ENCODE measurements around the gene ARHGAP25. TPM values are rescaled to one million over a fixed set of nuclear protein-coding genes. Genes with fewer than 3 reads are reported as not detected.
A peak's percentile ranks its signal among the peaks of the same experiment; 100 is the strongest.

ARHGAP25 gene
- total RNA-seq, 1 donor from 2014 or later: 0.43 TPM

DNA sequence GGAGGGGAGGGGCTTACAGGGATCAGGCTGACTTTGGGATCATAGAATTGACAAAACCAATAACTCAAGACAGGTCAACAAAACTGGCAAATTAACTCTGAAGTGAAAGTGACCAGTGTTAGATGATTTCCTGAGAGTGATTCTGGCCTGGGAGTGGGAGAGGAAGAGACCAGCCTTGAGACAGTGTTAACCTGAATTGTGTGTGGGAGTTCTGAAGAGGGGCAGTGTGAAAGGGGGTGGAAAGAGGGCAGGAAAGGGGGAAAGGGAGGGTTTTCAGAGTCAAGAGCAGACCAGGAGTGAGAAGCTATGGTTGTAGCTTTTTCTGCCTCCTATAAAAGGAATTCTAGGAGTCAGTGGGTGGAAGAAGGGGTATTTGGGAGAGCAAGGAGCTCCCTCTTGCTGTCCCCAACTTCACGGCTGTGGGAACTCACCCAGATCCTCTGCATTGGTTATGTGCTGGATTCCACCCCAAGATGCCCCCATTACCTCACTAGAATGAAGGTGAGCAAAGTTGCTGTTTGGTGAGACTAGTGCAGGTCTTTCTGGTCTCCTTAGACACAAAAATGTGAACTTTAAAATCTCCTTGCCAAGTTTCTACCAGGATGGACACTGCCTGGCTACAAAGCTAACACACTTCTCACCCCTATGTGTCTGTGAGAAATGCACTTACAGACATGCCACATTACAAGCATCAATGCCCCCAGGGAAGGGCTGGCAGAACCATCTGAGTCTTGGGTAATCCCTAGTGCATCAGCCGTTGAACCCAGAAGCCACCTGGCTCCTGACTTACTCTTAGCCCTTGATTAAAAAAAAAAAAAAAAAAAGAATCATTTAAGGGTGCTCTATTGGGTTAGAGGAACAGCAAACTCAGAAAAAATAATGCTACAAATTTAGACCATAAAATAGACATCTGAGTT lies 75.0 kb downstream of the ARHGAP25 start:
- peaks cover 5% of the 10 kb centered on the region for H3K27me3 Mint-ChIP-seq (ENCODE audit: unreplicated experiment)
- no peaks in the 10 kb centered on the region for H3K9me3 Mint-ChIP-seq (ENCODE audit: unreplicated experiment)
- DNase-seq (ENCODE audit: extremely low spot score, unreplicated experiment): no peak
- H3K4me1 Mint-ChIP-seq (ENCODE audit: unreplicated experiment): peaks cover 63% of the 10 kb centered on the region
- H3K27ac Mint-ChIP-seq (ENCODE audit: unreplicated experiment): no peak overlapping the region
- H3K36me3 Mint-ChIP-seq (ENCODE audit: unreplicated experiment): no peaks in the 10 kb centered on the region
- TF ChIP-seq, protein P1, sequence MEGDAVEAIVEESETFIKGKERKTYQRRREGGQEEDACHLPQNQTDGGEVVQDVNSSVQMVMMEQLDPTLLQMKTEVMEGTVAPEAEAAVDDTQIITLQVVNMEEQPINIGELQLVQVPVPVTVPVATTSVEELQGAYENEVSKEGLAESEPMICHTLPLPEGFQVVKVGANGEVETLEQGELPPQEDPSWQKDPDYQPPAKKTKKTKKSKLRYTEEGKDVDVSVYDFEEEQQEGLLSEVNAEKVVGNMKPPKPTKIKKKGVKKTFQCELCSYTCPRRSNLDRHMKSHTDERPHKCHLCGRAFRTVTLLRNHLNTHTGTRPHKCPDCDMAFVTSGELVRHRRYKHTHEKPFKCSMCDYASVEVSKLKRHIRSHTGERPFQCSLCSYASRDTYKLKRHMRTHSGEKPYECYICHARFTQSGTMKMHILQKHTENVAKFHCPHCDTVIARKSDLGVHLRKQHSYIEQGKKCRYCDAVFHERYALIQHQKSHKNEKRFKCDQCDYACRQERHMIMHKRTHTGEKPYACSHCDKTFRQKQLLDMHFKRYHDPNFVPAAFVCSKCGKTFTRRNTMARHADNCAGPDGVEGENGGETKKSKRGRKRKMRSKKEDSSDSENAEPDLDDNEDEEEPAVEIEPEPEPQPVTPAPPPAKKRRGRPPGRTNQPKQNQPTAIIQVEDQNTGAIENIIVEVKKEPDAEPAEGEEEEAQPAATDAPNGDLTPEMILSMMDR (IDR thresholded peaks at IDR 0.05): no peak
- no peak overlapping the region for H3K4me3 Mint-ChIP-seq (ENCODE audit: unreplicated experiment)

DNA sequence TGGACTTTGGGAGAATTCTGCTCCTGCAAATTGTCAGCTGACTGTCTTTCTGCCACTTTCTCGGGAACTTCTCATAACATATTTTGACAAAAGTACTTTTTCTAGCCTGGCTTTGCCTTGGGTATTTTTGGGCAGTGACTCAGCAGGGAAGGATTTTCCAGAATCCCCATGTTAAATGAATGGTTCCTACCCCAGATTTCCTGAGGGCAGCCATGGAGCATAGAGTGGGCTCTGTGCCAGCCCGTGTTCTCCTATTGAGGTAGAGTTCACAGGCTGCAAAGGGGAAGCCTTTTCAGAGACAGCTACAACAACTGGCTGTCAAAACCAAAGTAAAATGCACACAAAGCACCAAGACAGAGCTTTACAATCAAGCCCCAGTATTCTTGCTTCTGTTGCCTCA lies 76.8 kb downstream of the ARHGAP25 start:
- H3K27me3 Mint-ChIP-seq (ENCODE audit: unreplicated experiment): no peaks in the 10 kb centered on the region
- H3K27ac Mint-ChIP-seq (ENCODE audit: unreplicated experiment): peak overlapping the region; percentile 69
- no peaks in the 10 kb centered on the region for H3K36me3 Mint-ChIP-seq (ENCODE audit: unreplicated experiment)
- no peaks in the 10 kb centered on the region for H3K9me3 Mint-ChIP-seq (ENCODE audit: unreplicated experiment)
- TF ChIP-seq, protein P1 (IDR thresholded peaks at IDR 0.05): no peak
- H3K4me3 Mint-ChIP-seq (ENCODE audit: unreplicated experiment): peak overlapping the region; percentile 8
- H3K4me1 Mint-ChIP-seq (ENCODE audit: unreplicated experiment): peaks cover 52% of the 10 kb centered on the region
- DNase-seq (ENCODE audit: extremely low spot score, unreplicated experiment): peak; percentile 83

DNA sequence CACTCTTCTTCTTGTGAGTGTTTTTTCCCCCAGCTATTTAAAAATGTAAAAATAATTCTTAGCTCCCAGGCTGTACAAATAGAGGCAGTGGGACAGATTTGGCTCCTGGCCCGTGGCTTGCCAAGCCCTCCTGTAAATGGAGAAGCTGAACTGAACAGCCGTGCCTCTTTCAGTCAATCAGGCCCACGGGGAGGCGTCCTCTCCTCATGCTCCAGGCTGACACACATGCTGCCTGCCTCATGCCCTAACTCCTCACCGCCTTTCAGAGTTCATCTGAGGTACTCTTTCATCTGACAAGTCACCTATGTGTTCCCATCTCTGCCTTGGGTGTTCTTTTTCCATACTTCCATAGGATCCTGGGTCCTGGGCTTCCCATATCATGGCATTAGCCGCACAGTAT lies 77.6 kb downstream of the ARHGAP25 start:
- Mint-ChIP-seq H3K27ac (ENCODE audit: unreplicated experiment) (peak overlapping the region; percentile 69), H3K4me3 (ENCODE audit: unreplicated experiment) (no peak overlapping the region), H3K36me3 (ENCODE audit: unreplicated experiment) (no peaks in the 10 kb centered on the region), H3K9me3 (ENCODE audit: unreplicated experiment) (no peaks in the 10 kb centered on the region), H3K4me1 (ENCODE audit: unreplicated experiment) (peaks cover 47% of the 10 kb centered on the region), H3K27me3 (ENCODE audit: unreplicated experiment) (no peaks in the 10 kb centered on the region)
- DNase-seq (ENCODE audit: extremely low spot score, unreplicated experiment): no peak
- TF ChIP-seq, protein P1 (IDR thresholded peaks at IDR 0.05): peak; percentile 31

DNA sequence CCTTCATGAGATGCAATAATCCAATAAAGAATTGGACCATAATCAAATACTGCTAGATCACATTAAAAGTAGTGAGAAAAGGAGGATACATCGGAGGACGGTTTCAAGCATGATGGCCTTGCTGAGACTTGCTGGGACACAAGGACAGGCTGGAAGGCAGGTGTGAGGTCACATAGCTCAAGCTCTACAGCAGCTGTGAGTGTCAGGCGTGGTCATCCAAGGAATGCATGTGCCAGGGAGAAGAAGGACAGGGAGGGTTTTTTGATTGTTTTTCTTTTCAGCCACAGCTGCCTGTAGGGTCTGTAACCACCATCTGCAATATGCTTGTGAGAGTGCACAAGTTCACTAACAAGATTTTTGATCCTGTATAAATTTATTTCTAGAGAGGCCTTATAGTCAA lies 79.0 kb downstream of the ARHGAP25 start:
- no peaks in the 10 kb centered on the region for H3K9me3 Mint-ChIP-seq (ENCODE audit: unreplicated experiment)
- H3K36me3 Mint-ChIP-seq (ENCODE audit: unreplicated experiment): no peaks in the 10 kb centered on the region
- no peak overlapping the region for H3K27ac Mint-ChIP-seq (ENCODE audit: unreplicated experiment)
- H3K27me3 Mint-ChIP-seq (ENCODE audit: unreplicated experiment): no peaks in the 10 kb centered on the region
- peaks cover 42% of the 10 kb centered on the region for H3K4me1 Mint-ChIP-seq (ENCODE audit: unreplicated experiment)
- no peak overlapping the region for H3K4me3 Mint-ChIP-seq (ENCODE audit: unreplicated experiment)
- DNase-seq (ENCODE audit: extremely low spot score, unreplicated experiment): no peak
- TF ChIP-seq, protein P1 (IDR thresholded peaks at IDR 0.05): no peak

DNA sequence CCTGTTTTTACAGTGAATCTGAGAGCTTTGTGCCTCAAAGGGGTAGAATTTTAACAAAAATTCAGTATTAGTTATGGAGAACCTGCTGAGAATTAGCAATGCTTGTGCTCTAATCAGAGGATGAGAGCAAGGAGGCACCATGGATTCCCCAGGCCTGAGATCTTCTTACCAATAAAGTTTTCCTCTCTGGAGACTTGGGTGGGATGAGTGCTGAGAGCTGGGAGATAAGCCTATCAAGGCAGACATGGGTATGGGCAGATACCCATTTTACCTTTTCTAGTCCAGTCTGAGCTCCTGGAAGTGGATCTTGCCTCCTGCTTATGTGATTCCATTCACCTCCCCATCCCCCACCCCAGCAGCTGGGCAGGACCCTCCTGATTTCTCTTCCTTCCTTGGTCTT lies 82.7 kb downstream of the ARHGAP25 start:
- Mint-ChIP-seq H3K4me3 (ENCODE audit: unreplicated experiment) (no peak overlapping the region), H3K4me1 (ENCODE audit: unreplicated experiment) (peaks cover 17% of the 10 kb centered on the region), H3K27me3 (ENCODE audit: unreplicated experiment) (peaks cover 1% of the 10 kb centered on the region), H3K9me3 (ENCODE audit: unreplicated experiment) (no peaks in the 10 kb centered on the region), H3K36me3 (ENCODE audit: unreplicated experiment) (no peaks in the 10 kb centered on the region), H3K27ac (ENCODE audit: unreplicated experiment) (no peak overlapping the region)
- no peak for DNase-seq (ENCODE audit: extremely low spot score, unreplicated experiment)
- TF ChIP-seq, protein P1 (IDR thresholded peaks at IDR 0.05): no peak
